Chondrocyte (in vitro differentiated cells): ENCODE data around the gene TTC22. TPM values are rescaled to one million over a fixed set of nuclear protein-coding genes. Genes with fewer than 3 reads are reported as not detected.

ENCODE experiments used
- DNase-seq: peaks from one replicate; pipeline ENCODE4 v3.0.0; 2021; ENCODE audit warnings: mixed read lengths, low spot score
- H3K27ac Mint-ChIP-seq: one replicate; pipeline ENCODE4 v1.8.0; 2021; ENCODE audit warnings: mild to moderate bottlenecking, moderate library complexity, mixed read lengths; ENCODE audit not compliant: unreplicated experiment
- H3K27me3 Mint-ChIP-seq: 2 replicates; pipeline ENCODE4 v1.8.0; 2021; ENCODE audit warnings: low read depth, mixed read lengths
- H3K36me3 Mint-ChIP-seq: 2 replicates; pipeline ENCODE4 v1.8.0; 2021; ENCODE audit warnings: low read depth, mixed read lengths
- H3K4me1 Mint-ChIP-seq: 2 replicates; pipeline ENCODE4 v1.8.0; 2021; ENCODE audit warnings: low read depth, mild to moderate bottlenecking, mixed read lengths
- H3K4me3 Mint-ChIP-seq: one replicate; pipeline ENCODE4 v1.8.0; 2021; ENCODE audit warnings: mild to moderate bottlenecking, moderate library complexity, mixed read lengths; ENCODE audit not compliant: unreplicated experiment
- H3K9me3 Mint-ChIP-seq: 2 replicates; pipeline ENCODE4 v1.8.0; 2021; ENCODE audit warnings: low read depth, mixed read lengths
- total RNA-seq: library from RNA; stranded (reverse); gene quantifications from 3 replicates; pipeline ENCODE4 v1.2.1, GENCODE V29; 2021
- TF ChIP-seq, protein P1 (sequence below): fragments of 200-600 bp; sonication (generic); IDR thresholded peaks from 2 replicates; pipeline ENCODE4 v1.5.0; 2021; ENCODE audit warnings: antibody characterized with exemption, mild to moderate bottlenecking, moderate library complexity

Gene TTC22
- total RNA-seq, 1 donor from 2014 or later, result not detected

DNA sequence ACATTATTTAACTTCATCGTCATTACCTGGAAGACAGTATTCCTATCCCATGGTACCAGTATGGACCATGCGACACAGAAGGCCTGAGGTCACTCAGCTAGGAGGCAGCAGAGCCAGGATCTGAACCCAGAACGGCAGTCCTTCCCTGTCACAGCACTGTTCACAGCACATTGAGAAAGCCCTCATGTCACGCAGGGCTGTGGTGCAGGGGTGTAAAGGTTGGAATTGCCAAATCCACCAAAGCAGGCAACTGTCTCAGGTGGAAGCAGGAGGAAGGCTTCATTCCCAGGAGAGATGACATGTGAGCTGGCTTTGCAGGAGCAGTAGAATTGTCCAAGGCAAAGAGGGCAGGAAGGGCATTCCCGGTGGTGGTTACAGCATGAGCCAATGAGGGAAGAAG, 9.9 kb upstream of the TTC22 start:
- DNase-seq, result peak; percentile 13
- H3K36me3 Mint-ChIP-seq, result no peaks in the 10 kb centered on the region
- no peaks in the 10 kb centered on the region for H3K27me3 Mint-ChIP-seq
- TF ChIP-seq, protein P1, sequence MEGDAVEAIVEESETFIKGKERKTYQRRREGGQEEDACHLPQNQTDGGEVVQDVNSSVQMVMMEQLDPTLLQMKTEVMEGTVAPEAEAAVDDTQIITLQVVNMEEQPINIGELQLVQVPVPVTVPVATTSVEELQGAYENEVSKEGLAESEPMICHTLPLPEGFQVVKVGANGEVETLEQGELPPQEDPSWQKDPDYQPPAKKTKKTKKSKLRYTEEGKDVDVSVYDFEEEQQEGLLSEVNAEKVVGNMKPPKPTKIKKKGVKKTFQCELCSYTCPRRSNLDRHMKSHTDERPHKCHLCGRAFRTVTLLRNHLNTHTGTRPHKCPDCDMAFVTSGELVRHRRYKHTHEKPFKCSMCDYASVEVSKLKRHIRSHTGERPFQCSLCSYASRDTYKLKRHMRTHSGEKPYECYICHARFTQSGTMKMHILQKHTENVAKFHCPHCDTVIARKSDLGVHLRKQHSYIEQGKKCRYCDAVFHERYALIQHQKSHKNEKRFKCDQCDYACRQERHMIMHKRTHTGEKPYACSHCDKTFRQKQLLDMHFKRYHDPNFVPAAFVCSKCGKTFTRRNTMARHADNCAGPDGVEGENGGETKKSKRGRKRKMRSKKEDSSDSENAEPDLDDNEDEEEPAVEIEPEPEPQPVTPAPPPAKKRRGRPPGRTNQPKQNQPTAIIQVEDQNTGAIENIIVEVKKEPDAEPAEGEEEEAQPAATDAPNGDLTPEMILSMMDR, result no peak
- no peaks in the 10 kb centered on the region for H3K9me3 Mint-ChIP-seq
- H3K4me3 Mint-ChIP-seq, result no peak overlapping the region
- H3K27ac Mint-ChIP-seq, result no peak overlapping the region
- no peaks in the 10 kb centered on the region for H3K4me1 Mint-ChIP-seq

DNA sequence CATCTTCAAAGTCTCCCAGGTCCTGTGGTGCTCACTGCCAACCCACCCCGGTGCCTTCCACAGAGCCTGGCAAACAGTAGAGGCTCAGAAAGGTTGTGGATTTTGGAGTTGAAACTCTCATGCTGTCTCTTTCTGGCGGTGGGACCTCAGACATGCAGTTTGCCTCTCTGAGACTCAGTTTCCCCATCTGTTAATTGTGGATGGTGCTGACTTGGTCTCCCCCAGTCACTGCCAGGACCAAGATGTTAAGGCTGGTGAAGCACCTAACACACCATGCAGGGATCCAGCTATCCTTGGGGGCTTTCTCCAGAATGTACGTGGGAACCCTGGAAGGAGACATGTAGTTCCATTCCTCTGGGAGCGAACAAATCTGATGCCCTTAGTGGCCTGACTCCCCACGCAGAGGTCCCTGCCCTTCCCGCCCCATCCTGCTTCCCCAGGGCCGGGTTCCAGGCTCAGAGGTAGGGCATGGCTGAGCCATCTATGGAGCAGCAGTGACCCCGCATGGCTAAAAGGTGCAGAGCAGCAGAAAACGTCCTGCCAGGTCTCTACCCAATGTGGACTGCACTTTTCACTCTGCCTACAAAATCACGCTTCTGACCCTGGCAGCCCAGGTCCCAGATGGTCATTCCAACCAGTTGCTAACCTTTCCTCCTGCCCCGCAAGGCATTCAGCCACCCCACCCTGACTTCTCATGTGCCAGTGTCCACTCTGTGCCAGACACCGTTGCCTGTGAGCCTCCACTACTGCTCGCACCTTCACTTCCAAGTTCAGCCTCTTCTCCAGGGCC, 9.2 kb upstream of the TTC22 start:
- peak; percentile 83 for DNase-seq
- TF ChIP-seq, protein P1, result peak; percentile 92
- no peak overlapping the region for H3K27ac Mint-ChIP-seq
- no peaks in the 10 kb centered on the region for H3K4me1 Mint-ChIP-seq
- no peak overlapping the region for H3K4me3 Mint-ChIP-seq
- H3K9me3 Mint-ChIP-seq, result no peaks in the 10 kb centered on the region
- H3K27me3 Mint-ChIP-seq, result no peaks in the 10 kb centered on the region
- H3K36me3 Mint-ChIP-seq, result no peaks in the 10 kb centered on the region

DNA sequence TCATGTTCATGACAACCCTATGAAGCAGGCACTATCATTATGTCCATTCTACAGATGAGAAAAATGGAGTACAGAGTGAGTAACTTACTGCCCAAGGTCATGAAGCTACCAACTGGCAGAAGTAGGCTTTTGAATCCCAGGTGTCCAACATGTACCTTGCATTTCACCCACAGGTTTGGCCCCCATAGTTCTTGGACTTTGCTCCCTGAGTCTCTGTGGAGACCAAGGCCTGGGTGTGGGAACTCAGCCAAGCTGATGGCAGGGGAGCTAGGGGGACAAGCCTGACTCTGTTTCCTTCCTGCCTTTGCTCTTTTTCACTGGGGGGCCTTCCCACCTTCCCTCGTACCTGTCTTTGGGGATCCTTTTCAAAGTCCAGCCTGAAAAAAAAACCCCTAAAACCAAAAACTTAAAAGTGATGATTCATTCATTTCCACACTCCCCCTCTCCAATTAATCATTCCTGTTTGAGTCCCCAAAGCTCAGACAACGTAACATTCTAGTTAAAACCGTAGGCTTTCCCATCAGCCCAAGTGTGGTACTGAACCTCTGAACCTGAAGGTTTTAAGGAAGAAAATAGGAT, 8.5 kb upstream of the TTC22 start:
- Mint-ChIP-seq H3K36me3 (no peaks in the 10 kb centered on the region), H3K4me1 (no peaks in the 10 kb centered on the region), H3K9me3 (no peaks in the 10 kb centered on the region), H3K27me3 (no peaks in the 10 kb centered on the region), H3K4me3 (no peak overlapping the region), H3K27ac (no peak overlapping the region)
- TF ChIP-seq, protein P1, result no peak
- DNase-seq, result peak; percentile 39

DNA sequence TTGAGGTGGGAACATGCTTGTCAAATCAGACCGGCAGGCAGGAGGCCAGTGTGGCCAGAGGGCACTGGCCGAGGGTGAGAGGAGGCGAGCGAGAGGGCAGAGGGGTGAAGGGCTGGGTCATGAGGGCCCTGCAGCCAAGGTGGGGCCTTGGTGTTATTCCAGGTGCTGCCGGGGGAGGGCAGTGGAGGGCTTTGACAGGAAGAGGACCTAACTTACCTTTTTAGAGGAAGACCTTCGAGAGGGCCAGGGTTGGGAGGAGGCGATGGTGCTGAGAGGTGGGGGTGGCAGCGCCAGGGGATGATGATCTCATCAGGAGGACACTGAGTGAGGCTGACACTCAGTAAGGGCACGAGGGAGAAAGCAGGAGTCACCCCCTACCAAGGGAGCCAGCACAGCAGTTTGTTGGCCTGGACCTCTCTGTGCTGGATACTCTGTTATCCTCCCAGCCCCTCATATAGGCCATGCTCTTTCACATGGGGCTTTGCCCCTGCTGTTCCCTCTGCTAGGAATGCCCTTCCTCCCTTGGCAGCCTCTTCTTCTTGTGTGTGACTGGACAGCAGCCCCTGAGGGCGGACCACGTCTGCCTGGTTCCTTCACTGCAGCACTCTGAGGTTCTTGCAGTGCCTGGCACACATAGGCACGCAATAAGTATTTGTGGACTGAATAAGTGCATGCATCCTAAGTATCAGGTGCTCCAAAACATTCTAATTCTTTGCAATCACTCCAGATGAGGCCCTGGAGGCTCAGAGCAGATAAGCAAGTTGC, 7.5 kb upstream of the TTC22 start:
- Mint-ChIP-seq H3K4me3 (no peak overlapping the region), H3K9me3 (no peaks in the 10 kb centered on the region), H3K36me3 (no peaks in the 10 kb centered on the region), H3K4me1 (no peaks in the 10 kb centered on the region), H3K27ac (no peak overlapping the region), H3K27me3 (no peaks in the 10 kb centered on the region)
- DNase-seq, result peak; percentile 60
- TF ChIP-seq, protein P1, result peak; percentile 53

DNA sequence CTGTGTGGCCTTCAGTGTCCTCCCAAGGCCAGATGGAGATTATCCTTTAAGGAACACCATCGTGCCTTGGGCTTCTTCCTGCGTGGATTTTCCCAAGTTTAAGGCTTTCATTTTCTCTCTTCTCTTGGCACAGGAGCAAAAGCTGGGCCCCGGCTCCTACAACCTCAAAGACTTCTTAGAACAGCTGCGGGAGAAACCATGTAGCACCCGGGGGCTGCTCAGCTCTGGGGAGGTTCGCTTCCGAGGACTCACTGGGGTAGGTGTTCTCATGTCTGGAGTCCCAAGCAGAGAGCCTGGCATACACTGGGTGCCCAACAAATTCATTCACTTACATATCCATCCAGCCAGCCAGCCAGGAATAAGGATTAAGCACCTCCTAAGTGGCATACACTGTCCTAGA, 6.6 kb upstream of the TTC22 start:
- H3K9me3 Mint-ChIP-seq, result no peaks in the 10 kb centered on the region
- TF ChIP-seq, protein P1, result no peak
- DNase-seq, result peak; percentile 61
- H3K36me3 Mint-ChIP-seq, result no peaks in the 10 kb centered on the region
- no peak overlapping the region for H3K27ac Mint-ChIP-seq
- H3K4me1 Mint-ChIP-seq, result no peaks in the 10 kb centered on the region
- H3K4me3 Mint-ChIP-seq, result no peak overlapping the region
- H3K27me3 Mint-ChIP-seq, result peaks cover 4% of the 10 kb centered on the region
